ENCODE measurements around the gene GAS1.

DNA sequence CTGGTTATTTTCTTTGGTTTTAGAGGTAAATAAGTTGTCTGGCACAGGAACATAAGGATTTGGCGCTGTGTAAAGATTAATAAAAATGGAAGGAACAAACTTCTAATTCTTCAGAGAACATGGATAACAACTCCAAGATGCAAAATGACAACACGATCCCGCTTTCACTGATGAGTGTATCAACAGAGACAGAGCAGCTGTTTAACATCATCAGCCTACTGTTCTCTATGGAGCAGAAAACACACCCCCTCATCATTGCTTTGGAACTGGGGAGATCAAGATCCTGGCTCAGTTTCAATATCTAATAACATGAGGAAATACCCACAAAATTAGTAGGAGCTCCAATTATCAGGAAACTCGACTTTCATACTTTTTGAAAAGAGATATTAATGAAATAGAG is 8.3 kb upstream of the GAS1 start:
- TF ChIP-seq, protein P1, sequence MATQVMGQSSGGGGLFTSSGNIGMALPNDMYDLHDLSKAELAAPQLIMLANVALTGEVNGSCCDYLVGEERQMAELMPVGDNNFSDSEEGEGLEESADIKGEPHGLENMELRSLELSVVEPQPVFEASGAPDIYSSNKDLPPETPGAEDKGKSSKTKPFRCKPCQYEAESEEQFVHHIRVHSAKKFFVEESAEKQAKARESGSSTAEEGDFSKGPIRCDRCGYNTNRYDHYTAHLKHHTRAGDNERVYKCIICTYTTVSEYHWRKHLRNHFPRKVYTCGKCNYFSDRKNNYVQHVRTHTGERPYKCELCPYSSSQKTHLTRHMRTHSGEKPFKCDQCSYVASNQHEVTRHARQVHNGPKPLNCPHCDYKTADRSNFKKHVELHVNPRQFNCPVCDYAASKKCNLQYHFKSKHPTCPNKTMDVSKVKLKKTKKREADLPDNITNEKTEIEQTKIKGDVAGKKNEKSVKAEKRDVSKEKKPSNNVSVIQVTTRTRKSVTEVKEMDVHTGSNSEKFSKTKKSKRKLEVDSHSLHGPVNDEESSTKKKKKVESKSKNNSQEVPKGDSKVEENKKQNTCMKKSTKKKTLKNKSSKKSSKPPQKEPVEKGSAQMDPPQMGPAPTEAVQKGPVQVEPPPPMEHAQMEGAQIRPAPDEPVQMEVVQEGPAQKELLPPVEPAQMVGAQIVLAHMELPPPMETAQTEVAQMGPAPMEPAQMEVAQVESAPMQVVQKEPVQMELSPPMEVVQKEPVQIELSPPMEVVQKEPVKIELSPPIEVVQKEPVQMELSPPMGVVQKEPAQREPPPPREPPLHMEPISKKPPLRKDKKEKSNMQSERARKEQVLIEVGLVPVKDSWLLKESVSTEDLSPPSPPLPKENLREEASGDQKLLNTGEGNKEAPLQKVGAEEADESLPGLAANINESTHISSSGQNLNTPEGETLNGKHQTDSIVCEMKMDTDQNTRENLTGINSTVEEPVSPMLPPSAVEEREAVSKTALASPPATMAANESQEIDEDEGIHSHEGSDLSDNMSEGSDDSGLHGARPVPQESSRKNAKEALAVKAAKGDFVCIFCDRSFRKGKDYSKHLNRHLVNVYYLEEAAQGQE (IDR thresholded peaks at IDR 0.05): no peak
- TF ChIP-seq RAD21 (IDR thresholded peaks at IDR 0.05) (no peak), FOXA1 (IDR thresholded peaks at IDR 0.05) (no peak), GABPA (IDR thresholded peaks at IDR 0.05 in 1 of 2, conservative IDR thresholded peaks at IDR 0.05 in 1 of 2) (no peak), SP1 (IDR thresholded peaks at IDR 0.05) (no peak), JUND (IDR thresholded peaks at IDR 0.05) (no peak), EGR1 (IDR thresholded peaks at IDR 0.05; ENCODE audit: low read depth in 2 of 2) (no peak), NR2F2 (IDR thresholded peaks at IDR 0.05) (no peak), FOXA2 (IDR thresholded peaks at IDR 0.05) (no peak)
- TF ChIP-seq, protein P2, sequence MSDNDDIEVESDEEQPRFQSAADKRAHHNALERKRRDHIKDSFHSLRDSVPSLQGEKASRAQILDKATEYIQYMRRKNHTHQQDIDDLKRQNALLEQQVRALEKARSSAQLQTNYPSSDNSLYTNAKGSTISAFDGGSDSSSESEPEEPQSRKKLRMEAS (IDR thresholded peaks at IDR 0.05): no peak
- TF ChIP-seq, protein P3, sequence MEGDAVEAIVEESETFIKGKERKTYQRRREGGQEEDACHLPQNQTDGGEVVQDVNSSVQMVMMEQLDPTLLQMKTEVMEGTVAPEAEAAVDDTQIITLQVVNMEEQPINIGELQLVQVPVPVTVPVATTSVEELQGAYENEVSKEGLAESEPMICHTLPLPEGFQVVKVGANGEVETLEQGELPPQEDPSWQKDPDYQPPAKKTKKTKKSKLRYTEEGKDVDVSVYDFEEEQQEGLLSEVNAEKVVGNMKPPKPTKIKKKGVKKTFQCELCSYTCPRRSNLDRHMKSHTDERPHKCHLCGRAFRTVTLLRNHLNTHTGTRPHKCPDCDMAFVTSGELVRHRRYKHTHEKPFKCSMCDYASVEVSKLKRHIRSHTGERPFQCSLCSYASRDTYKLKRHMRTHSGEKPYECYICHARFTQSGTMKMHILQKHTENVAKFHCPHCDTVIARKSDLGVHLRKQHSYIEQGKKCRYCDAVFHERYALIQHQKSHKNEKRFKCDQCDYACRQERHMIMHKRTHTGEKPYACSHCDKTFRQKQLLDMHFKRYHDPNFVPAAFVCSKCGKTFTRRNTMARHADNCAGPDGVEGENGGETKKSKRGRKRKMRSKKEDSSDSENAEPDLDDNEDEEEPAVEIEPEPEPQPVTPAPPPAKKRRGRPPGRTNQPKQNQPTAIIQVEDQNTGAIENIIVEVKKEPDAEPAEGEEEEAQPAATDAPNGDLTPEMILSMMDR (IDR thresholded peaks at IDR 0.05; ENCODE audit: low read depth, low read length, missing input control): no peak
- TF ChIP-seq, protein P4, sequence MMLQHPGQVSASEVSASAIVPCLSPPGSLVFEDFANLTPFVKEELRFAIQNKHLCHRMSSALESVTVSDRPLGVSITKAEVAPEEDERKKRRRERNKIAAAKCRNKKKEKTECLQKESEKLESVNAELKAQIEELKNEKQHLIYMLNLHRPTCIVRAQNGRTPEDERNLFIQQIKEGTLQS (IDR thresholded peaks at IDR 0.05): no peak

Data from liver (tissue), 3 donors.